Measurements from ENCODE around the gene MYOZ2. TPM values are rescaled to one million over a fixed set of nuclear protein-coding genes. Genes with fewer than 3 reads are reported as not detected.

Gene MYOZ2
- total RNA-seq, 1 donor from 2014 or later: not detected

- Histone ChIP-seq H3K36me3 (ENCODE audit: control insufficient read depth, insufficient read depth, low read length) (no peaks in the 10 kb centered on the region), H3K4me3 (ENCODE audit: low read depth, low read length) (no peak overlapping the region), H3K27me3 (ENCODE audit: control insufficient read depth, insufficient read depth, low read length) (no peaks in the 10 kb centered on the region)
- no peak for TF ChIP-seq CTCF (IDR thresholded peaks at IDR 0.05; ENCODE audit: insufficient read depth, low read length, poor library complexity, severe bottlenecking)
- no peak for DNase-seq (ENCODE audit: low read depth)
Measured at GRCh38 chr4:119205690-119206089, 70.1 kb downstream of the MYOZ2 start.

DNA sequence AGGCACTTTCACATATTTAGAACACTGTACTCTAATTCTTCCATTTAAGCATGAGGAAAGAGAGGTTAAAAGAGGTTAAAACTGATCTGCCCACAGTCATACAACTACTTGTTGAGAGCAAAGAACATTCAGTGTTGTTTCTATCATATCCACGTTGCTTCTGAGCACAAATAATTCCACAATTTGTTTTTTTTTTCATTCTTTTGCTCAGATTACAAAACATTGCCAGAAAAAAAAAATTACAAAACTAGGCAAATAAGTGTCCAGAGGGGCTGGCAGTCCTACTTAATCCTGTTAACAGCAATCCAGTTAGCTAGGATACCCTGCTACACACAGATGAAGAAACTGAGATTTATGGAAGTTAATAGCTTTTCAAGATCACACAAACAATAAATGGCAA is 70.5 kb downstream of the MYOZ2 start:
- H3K27me3 ChIP-seq (ENCODE audit: control insufficient read depth, insufficient read depth, low read length): no peaks in the 10 kb centered on the region
- no peak overlapping the region for H3K4me3 ChIP-seq (ENCODE audit: low read depth, low read length)
- TF ChIP-seq CTCF (IDR thresholded peaks at IDR 0.05; ENCODE audit: insufficient read depth, low read length, poor library complexity, severe bottlenecking): no peak
- no peaks in the 10 kb centered on the region for H3K36me3 ChIP-seq (ENCODE audit: control insufficient read depth, insufficient read depth, low read length)
- no peak for DNase-seq (ENCODE audit: low read depth)

GRCh38 chr4:119207051-119207450 is 71.4 kb downstream of the MYOZ2 start:
- TF ChIP-seq CTCF (IDR thresholded peaks at IDR 0.05; ENCODE audit: insufficient read depth, low read length, poor library complexity, severe bottlenecking): no peak
- no peak for DNase-seq (ENCODE audit: low read depth)
- H3K27me3 ChIP-seq (ENCODE audit: control insufficient read depth, insufficient read depth, low read length): no peaks in the 10 kb centered on the region
- no peak overlapping the region for H3K4me3 ChIP-seq (ENCODE audit: low read depth, low read length)
- H3K36me3 ChIP-seq (ENCODE audit: control insufficient read depth, insufficient read depth, low read length): no peaks in the 10 kb centered on the region

DNA sequence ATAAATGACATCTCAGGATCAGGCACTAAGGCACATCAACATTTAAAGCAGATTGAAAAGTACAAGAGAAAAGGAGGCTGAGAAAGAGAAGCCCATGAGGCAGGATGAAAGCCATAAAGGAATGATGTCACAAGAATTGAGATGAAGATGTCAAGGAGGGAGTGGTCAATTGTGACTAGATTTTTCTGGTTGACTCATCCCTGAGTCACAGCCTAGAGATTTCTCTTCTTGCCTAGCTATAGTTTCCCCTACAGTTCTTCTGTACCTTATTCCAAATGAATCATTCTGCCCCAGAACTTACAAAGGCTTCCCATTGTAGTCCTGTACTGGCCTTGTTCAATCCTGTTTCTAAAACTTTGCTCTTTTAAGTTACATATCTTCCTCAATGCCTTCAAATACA is 73.4 kb downstream of the MYOZ2 start:
- no peak overlapping the region for H3K4me3 ChIP-seq (ENCODE audit: low read depth, low read length)
- H3K27me3 ChIP-seq (ENCODE audit: control insufficient read depth, insufficient read depth, low read length): no peaks in the 10 kb centered on the region
- peak; percentile 80 for DNase-seq (ENCODE audit: low read depth)
- no peak for TF ChIP-seq CTCF (IDR thresholded peaks at IDR 0.05; ENCODE audit: insufficient read depth, low read length, poor library complexity, severe bottlenecking)
- no peaks in the 10 kb centered on the region for H3K36me3 ChIP-seq (ENCODE audit: control insufficient read depth, insufficient read depth, low read length)

- no peak for DNase-seq (ENCODE audit: low read depth)
- no peak for TF ChIP-seq CTCF (IDR thresholded peaks at IDR 0.05; ENCODE audit: insufficient read depth, low read length, poor library complexity, severe bottlenecking)
- H3K36me3 ChIP-seq (ENCODE audit: control insufficient read depth, insufficient read depth, low read length): no peaks in the 10 kb centered on the region
- no peak overlapping the region for H3K4me3 ChIP-seq (ENCODE audit: low read depth, low read length)
- H3K27me3 ChIP-seq (ENCODE audit: control insufficient read depth, insufficient read depth, low read length): no peaks in the 10 kb centered on the region
Measured at GRCh38 chr4:119209586-119209985, 74.0 kb downstream of the MYOZ2 start.

- no peak for TF ChIP-seq CTCF (IDR thresholded peaks at IDR 0.05; ENCODE audit: insufficient read depth, low read length, poor library complexity, severe bottlenecking)
- no peak for DNase-seq (ENCODE audit: low read depth)
- no peak overlapping the region for H3K4me3 ChIP-seq (ENCODE audit: low read depth, low read length)
Measured at GRCh38 chr4:119210775-119211174, 75.1 kb downstream of the MYOZ2 start.

More at GRCh38 chr4:119210775-119211174, 75.1 kb downstream of the MYOZ2 start:
- no peaks in the 10 kb centered on the region for H3K27me3 ChIP-seq (ENCODE audit: control insufficient read depth, insufficient read depth, low read length)
- H3K36me3 ChIP-seq (ENCODE audit: control insufficient read depth, insufficient read depth, low read length): no peaks in the 10 kb centered on the region
